GM10248 (cell line): ENCODE measurements around the gene TTC24.
"Not testable (repeated sequence)": the region's sequence is repeated elsewhere in the genome, so short reads cannot be mapped to it uniquely, and the experiment has no call there.

Experiments
- CTCF ChIA-PET: fragments of 300-600 bp; sonication (Branson Sonifier 250); formaldehyde crosslinking; extraction: SDS; loops from one replicate; lab custom pipeline; 2021; ENCODE audit warnings: antibody characterized with exemption; lab: Yijun Ruan, JAX
- POLR2A ChIA-PET: fragments of 350-650 bp; sonication (Branson Sonifier 250); formaldehyde crosslinking; extraction: SDS; loops from one replicate; lab custom pipeline; 2020; ENCODE audit warnings: antibody characterized with exemption; lab: Yijun Ruan, JAX
- DNase-seq: peaks from one replicate; pipeline ENCODE4 v3.0.0; 2012; ENCODE audit errors: extremely low spot score
- TF ChIP-seq, protein P1 (sequence below): IDR thresholded peaks from 2 replicates; pipeline ENCODE4 v1.5.1; 2012; ENCODE audit warnings: mild to moderate bottlenecking, low read depth; ENCODE audit errors: extremely low read depth, missing control alignments, control extremely low read depth

The TTC24 gene

DNA sequence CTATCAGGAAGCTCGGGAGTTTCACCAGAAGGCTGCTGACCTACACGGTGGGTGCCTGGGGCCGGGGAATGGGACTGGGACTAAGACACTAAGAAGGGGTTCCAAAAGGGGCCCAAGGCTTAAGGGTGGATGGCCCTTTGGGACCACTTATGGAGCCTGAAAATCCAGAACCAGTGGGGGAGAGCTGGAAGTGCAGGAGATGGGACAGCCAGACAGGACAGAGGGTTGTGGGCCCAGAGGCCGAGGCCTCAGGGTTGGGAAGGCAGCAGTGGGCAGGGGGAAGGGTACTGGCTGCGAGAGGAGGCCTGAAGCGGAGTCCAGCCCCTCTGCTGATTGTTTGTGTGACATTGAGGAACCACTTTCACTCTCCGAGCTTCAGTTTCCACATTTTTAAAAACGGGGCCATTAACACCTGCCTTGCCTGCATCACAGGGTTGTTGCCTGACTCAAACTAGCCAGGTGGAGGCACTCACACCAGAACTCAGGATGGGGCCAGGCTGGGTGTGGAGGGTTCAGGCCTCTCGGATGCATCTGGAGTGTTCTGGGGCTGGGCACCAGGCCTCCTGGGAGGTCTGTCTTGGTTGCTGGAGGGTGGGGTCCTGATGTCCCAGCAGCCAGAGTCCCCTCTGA is 3.0 kb downstream of the TTC24 start:
- TF ChIP-seq, protein P1, sequence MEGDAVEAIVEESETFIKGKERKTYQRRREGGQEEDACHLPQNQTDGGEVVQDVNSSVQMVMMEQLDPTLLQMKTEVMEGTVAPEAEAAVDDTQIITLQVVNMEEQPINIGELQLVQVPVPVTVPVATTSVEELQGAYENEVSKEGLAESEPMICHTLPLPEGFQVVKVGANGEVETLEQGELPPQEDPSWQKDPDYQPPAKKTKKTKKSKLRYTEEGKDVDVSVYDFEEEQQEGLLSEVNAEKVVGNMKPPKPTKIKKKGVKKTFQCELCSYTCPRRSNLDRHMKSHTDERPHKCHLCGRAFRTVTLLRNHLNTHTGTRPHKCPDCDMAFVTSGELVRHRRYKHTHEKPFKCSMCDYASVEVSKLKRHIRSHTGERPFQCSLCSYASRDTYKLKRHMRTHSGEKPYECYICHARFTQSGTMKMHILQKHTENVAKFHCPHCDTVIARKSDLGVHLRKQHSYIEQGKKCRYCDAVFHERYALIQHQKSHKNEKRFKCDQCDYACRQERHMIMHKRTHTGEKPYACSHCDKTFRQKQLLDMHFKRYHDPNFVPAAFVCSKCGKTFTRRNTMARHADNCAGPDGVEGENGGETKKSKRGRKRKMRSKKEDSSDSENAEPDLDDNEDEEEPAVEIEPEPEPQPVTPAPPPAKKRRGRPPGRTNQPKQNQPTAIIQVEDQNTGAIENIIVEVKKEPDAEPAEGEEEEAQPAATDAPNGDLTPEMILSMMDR: peak; percentile 9
- CTCF ChIA-PET: interaction anchor here (0.7 to 5.2 kb wide), 13 partner anchors 9 to 136 kb away, joined by 3 to 24 read pairs (median 4); partner anchors contain the start of genes GPATCH4 and NAXE
- POLR2A ChIA-PET: no interaction called here
- DNase-seq: peak; percentile 41

DNA sequence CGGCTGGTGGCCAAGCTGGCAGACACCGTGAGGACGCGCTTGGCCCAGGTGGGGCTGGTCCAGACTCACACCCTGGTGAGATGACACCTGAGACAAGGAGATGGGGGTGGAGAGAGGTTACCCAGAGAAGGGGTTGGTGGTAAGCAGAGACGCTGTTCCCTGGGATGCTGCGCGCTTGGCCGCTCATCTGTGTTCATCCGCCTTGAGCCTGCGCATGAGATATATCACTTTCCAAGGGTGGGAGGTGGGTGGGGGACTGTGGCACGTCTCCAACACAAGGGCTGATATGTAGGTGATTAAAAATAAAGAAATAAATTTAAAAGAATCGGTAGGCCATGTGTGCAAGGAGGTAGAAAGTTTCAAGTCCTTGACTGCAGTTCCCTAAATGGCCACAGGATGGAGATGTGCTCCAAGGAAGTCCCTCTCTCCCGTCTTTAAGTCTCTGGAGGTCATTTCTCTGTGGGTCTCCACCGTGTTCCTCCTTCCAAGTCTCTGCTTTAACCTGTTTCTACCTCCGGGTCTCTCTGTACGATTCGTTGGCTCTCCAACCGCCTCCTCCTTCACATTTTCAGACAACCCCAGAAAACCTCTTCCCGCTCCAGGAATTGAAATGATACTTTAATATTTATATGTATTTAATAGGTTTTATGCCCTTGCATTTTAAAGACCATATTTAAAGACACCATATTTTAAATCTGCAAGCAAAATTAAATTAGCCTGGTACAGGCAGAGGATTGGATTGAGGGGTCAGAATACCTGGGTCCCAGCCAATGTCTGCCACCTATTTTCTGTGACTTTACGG is 4.5 kb downstream of the TTC24 start:
- ChIA-PET CTCF (interaction anchor here (2.0 kb wide), 1 partner anchor 10 kb away, joined by 4 read pairs; no protein-coding TSS in a partner anchor), POLR2A (no interaction called here)
- TF ChIP-seq, protein P1: peak; percentile 85
- peak; percentile 85 for DNase-seq

DNA sequence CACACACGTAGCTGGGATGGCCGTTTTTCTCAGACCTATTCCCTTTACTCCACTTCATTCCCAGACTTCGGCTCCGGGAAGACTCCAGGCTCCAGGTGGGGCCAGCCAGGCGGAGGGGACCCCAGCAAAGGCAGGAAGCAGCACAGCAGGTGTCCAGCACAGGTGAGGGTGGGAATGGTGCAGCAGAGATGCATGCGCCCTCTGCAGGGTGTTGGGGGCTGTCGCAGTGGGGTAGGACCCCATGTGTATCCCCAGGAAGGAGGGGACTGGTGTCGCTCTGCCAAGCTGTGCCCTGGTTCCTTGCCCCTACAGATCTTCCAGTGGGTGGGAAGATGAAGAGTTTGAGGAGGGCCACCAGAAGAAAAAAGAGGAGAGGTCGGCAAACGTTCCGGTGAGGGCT is 5.3 kb downstream of the TTC24 start:
- ChIA-PET CTCF (interaction anchor here (1.1 to 2.8 kb wide), 9 partner anchors 8 to 105 kb away, joined by 3 to 17 read pairs (median 4); partner anchors contain the start of gene MEF2D), POLR2A (no interaction called here)
- no peak for DNase-seq
- TF ChIP-seq, protein P1: peak; percentile 37

DNA sequence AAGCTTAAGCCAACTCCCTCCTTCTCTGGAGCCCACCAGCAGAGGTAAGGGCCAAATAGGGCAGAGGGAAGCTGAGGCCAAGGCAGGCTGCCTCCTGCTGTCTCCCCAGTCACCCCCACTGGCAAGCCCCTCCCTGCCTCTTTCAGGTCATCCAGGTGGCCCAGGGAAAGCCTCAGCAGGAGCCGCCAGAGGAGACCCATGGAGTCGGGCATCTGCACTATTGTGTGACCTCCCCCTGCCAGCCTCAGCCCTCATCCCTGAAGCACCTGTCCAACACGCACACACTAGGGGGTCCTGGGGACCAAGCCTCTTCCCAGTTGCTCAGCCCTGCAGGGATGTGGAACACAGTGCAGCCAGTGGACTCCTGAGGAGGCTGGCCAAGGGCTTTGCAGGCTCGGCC is 6.8 kb downstream of the TTC24 start:
- TF ChIP-seq, protein P1: no peak
- no peak for DNase-seq
- POLR2A ChIA-PET: no interaction called here
- CTCF ChIA-PET: interaction anchor here (1.1 to 2.8 kb wide), 10 partner anchors 13 to 106 kb away, joined by 3 to 17 read pairs (median 4); partner anchors contain the start of gene MEF2D

DNA sequence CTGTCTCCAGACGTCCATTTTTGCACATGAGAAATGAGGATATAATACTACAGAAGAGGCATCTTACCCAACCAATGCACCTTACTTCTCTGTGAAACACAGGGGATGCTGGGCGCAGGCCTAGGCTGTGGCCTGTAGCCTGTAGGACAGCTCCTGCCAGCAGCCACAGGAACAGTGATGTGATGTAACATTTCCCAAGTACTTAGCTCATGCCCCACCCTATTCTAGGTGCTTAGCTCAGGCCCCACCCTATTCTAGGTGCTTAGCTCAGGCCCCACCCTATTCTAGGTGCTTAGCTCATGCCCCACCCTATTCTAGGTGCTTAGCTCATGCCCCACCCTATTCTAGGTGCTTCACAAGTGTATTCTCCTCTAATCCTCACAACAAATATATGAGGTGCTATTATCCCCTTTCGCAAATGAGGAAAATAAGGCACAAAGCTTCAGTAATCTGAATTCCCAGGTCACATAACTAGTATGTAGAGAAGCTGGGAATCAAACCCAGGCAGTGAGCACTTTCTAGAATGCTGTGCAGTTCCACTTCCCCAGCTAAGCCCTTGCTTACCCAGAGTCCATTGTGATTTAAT is 7.5 kb downstream of the TTC24 start:
- no peak for DNase-seq
- ChIA-PET POLR2A (no interaction called here), CTCF (interaction anchor here (1.1 to 2.8 kb wide), 7 partner anchors 12 to 106 kb away, joined by 3 to 17 read pairs (median 6); no protein-coding TSS in a partner anchor)
- TF ChIP-seq, protein P1: no peak

DNA sequence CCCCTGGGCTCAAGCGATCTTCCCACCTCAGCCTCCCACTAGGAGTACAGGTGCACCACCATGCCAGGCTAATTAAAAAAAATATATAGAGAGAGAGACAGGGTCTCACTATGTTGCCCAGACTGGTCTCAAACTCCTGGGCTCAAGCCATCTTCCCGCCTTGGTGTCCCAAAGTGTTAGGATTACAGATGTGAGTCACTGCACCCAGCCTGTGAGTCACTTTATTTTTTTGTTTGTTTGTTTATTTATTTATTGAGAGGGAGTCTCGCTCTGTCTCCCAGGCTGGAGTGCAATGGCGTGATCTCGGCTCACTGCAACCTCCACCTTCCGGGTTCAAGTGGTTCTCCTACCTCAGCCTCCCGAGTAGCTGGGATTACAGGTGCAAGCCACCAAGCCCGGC is 8.4 kb downstream of the TTC24 start:
- not testable (repeated sequence) for DNase-seq
- ChIA-PET CTCF (interaction anchor here (0.8 to 1.8 kb wide), 3 partner anchors 10 to 107 kb away, joined by 3 to 7 read pairs (median 4); no protein-coding TSS in a partner anchor), POLR2A (interaction anchor here (0.6 kb wide), 1 partner anchor 66 kb away, joined by 4 read pairs; no protein-coding TSS in a partner anchor)
